ENCODE results near the gene GASK1A. TPM values are rescaled to one million over a fixed set of nuclear protein-coding genes. Genes with fewer than 3 reads are reported as not detected.

GASK1A gene
- total RNA-seq, 2 experiments from 2014 or later: not detected

DNA sequence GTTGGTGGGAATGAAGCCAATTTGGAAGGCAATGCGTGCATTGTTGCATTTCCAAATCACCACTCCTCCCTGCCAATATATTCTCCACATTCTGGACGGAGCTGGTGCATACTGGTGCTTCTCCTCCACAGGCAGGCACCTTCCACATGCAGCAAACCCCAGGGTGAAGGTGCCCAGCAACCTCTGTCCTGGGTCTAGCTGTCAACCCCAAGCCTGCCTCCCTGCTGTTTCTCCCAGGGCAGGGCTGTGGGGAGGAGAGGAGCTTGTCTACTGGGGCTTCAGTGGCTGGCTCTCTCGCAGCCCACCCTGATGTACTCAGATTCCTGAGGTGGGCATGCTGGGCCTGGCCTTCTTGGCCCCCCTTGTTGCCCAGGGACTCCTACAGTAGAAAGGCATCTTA lies 20.1 kb downstream of the GASK1A start:
- TF ChIP-seq EZH2phosphoT487 (IDR thresholded peaks at IDR 0.05; ENCODE audit: borderline replicate concordance, low read depth, low read length): no peak
- TF ChIP-seq, protein P1, sequence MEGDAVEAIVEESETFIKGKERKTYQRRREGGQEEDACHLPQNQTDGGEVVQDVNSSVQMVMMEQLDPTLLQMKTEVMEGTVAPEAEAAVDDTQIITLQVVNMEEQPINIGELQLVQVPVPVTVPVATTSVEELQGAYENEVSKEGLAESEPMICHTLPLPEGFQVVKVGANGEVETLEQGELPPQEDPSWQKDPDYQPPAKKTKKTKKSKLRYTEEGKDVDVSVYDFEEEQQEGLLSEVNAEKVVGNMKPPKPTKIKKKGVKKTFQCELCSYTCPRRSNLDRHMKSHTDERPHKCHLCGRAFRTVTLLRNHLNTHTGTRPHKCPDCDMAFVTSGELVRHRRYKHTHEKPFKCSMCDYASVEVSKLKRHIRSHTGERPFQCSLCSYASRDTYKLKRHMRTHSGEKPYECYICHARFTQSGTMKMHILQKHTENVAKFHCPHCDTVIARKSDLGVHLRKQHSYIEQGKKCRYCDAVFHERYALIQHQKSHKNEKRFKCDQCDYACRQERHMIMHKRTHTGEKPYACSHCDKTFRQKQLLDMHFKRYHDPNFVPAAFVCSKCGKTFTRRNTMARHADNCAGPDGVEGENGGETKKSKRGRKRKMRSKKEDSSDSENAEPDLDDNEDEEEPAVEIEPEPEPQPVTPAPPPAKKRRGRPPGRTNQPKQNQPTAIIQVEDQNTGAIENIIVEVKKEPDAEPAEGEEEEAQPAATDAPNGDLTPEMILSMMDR (conservative IDR thresholded peaks at IDR 0.05; ENCODE audit: low read length): no peak
- BruUV-seq (replicated peaks): no TSS peak
- no peak overlapping the region for H3K27ac ChIP-seq (ENCODE audit: low read depth, low read length, poor library complexity, severe bottlenecking)
- H3K9me2 ChIP-seq (ENCODE audit: insufficient read depth, low read length): no peaks in the 10 kb centered on the region
- no peak for DNase-seq (ENCODE audit: low spot score)
- ChIA-PET CTCF (ENCODE audit: unreplicated experiment) (no interaction called here), POLR2A (no interaction called here)
- H4K20me1 ChIP-seq (ENCODE audit: insufficient read depth, low read length): no peaks in the 10 kb centered on the region
- no peaks in the 10 kb centered on the region for H3K79me2 ChIP-seq (ENCODE audit: insufficient read depth, low read depth, low read length)
- H3K4me2 ChIP-seq (ENCODE audit: low read length): no peak overlapping the region
- no peaks in the 10 kb centered on the region for H3K36me3 ChIP-seq (ENCODE audit: insufficient read depth, low read length)
- no peaks in the 10 kb centered on the region for H3K9me3 ChIP-seq (ENCODE audit: low read length)
- no peak overlapping the region for H3K4me3 ChIP-seq (ENCODE audit: low read depth, low read length, poor library complexity, severe bottlenecking)
- no peak overlapping the region for H2AFZ ChIP-seq (ENCODE audit: low read length)
- no peaks in the 10 kb centered on the region for H3K4me1 ChIP-seq (ENCODE audit: insufficient read depth, low read length, poor library complexity, severe bottlenecking)
- intact Hi-C loops (cut with micrococcal nuclease; ENCODE audit: unreplicated experiment): no loop called here

DNA sequence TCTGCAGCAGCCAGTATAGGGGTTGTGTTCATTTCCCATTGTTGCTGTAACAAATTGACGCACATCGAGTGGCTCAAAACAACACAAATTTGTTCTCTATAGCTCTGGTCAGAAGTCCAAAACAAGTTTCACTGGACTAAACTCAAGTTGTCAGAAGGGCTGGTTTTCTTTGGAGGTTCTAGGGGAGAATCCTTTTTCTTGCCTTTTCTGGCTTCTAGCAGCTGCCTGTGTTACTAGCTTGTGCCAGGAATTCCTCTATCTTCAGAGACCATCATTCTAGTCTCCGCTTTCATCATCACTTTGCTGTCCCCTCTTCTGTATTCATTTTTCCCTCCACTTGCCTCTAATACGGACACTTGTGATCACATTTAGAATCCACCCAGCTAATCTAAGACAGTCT lies 20.5 kb downstream of the GASK1A start:
- Histone ChIP-seq H3K79me2 (ENCODE audit: insufficient read depth, low read depth, low read length) (no peaks in the 10 kb centered on the region), H3K4me2 (ENCODE audit: low read length) (no peak overlapping the region), H3K36me3 (ENCODE audit: insufficient read depth, low read length) (no peaks in the 10 kb centered on the region), H3K9me3 (ENCODE audit: low read length) (no peaks in the 10 kb centered on the region), H3K27ac (ENCODE audit: low read depth, low read length, poor library complexity, severe bottlenecking) (no peak overlapping the region), H3K4me3 (ENCODE audit: low read depth, low read length, poor library complexity, severe bottlenecking) (no peak overlapping the region), H3K9me2 (ENCODE audit: insufficient read depth, low read length) (no peaks in the 10 kb centered on the region), H2AFZ (ENCODE audit: low read length) (no peak overlapping the region), H3K4me1 (ENCODE audit: insufficient read depth, low read length, poor library complexity, severe bottlenecking) (no peaks in the 10 kb centered on the region), H4K20me1 (ENCODE audit: insufficient read depth, low read length) (no peaks in the 10 kb centered on the region)
- TF ChIP-seq, protein P1 (conservative IDR thresholded peaks at IDR 0.05; ENCODE audit: low read length): no peak
- no peak for TF ChIP-seq EZH2phosphoT487 (IDR thresholded peaks at IDR 0.05; ENCODE audit: borderline replicate concordance, low read depth, low read length)
- intact Hi-C loops (cut with micrococcal nuclease; ENCODE audit: unreplicated experiment): no loop called here
- ChIA-PET CTCF (ENCODE audit: unreplicated experiment) (no interaction called here), POLR2A (no interaction called here)
- no TSS peak for BruUV-seq (replicated peaks)
- DNase-seq (ENCODE audit: low spot score): no peak

DNA sequence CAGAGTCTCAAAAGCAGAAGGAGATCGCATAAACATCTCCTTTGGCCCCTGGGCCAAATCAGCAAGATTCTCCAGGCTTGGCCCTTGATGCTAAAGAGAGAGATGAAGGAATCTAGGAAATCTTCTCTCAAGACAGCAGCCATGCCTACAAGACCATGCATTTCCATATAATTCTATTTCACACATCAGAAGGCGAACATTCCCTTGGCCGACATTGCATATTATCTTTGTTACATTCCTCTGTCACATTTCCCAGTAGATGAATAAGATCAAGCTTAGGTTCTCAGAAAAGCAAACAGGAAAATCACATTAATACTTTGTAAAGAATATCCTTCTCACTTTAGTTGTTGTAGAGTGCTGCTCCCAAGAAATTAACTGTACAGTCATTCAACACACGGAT lies 21.3 kb downstream of the GASK1A start:
- POLR2A ChIA-PET: no interaction called here
- CTCF ChIA-PET (ENCODE audit: unreplicated experiment): no interaction called here

More for the DNA sequence above, 21.3 kb downstream of the GASK1A start:
- H3K4me3 ChIP-seq (ENCODE audit: low read depth, low read length, poor library complexity, severe bottlenecking): no peak overlapping the region
- no peaks in the 10 kb centered on the region for H4K20me1 ChIP-seq (ENCODE audit: insufficient read depth, low read length)
- BruUV-seq (replicated peaks): no TSS peak
- no peaks in the 10 kb centered on the region for H3K36me3 ChIP-seq (ENCODE audit: insufficient read depth, low read length)
- no peaks in the 10 kb centered on the region for H3K4me1 ChIP-seq (ENCODE audit: insufficient read depth, low read length, poor library complexity, severe bottlenecking)
- no peak overlapping the region for H2AFZ ChIP-seq (ENCODE audit: low read length)
- no peak for DNase-seq (ENCODE audit: low spot score)
- H3K9me2 ChIP-seq (ENCODE audit: insufficient read depth, low read length): no peaks in the 10 kb centered on the region
- no peak overlapping the region for H3K27ac ChIP-seq (ENCODE audit: low read depth, low read length, poor library complexity, severe bottlenecking)
- intact Hi-C loops (cut with micrococcal nuclease; ENCODE audit: unreplicated experiment): no loop called here
- TF ChIP-seq, protein P1 (conservative IDR thresholded peaks at IDR 0.05; ENCODE audit: low read length): no peak
- H3K79me2 ChIP-seq (ENCODE audit: insufficient read depth, low read depth, low read length): no peaks in the 10 kb centered on the region
- H3K9me3 ChIP-seq (ENCODE audit: low read length): no peaks in the 10 kb centered on the region
- H3K4me2 ChIP-seq (ENCODE audit: low read length): no peak overlapping the region

All from OCI-LY7 (cell line).